ENCODE data around the gene RHOXF1.
"Not testable (repeated sequence)": the region's sequence is repeated elsewhere in the genome, so short reads cannot be mapped to it uniquely, and the experiment has no call there.

The RHOXF1 gene, protein sequence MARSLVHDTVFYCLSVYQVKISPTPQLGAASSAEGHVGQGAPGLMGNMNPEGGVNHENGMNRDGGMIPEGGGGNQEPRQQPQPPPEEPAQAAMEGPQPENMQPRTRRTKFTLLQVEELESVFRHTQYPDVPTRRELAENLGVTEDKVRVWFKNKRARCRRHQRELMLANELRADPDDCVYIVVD

GRCh38 chrX:120115438-120115963 lies at the start of gene RHOXF1:
Gene RHOXF1, minus strand, starts transcription at chrX:120115913. Its CDS starts 51 bp downstream, at chrX:120115862.
- H3K4me1 ChIP-seq (ENCODE audit: control insufficient read depth in 1 of 2, insufficient read depth in 2 of 2, low read length in 2 of 2): no peaks in the 10 kb centered on the region
- H3K9ac ChIP-seq (ENCODE audit: low read depth in 1 of 2, low read length in 2 of 2): no peak within 1 kb of the TSS
- no peak within 1 kb of the TSS for H3K27ac ChIP-seq (ENCODE audit: low read depth, low read length)
- no peak within 1 kb of the TSS for H3K4me3 ChIP-seq (ENCODE audit: low read depth in 1 of 2, low read length in 2 of 2)
- no peaks in the 10 kb centered on the region for H3K9me3 ChIP-seq (ENCODE audit: control insufficient read depth in 1 of 2, low read length in 2 of 2)
- H3K36me3 ChIP-seq (ENCODE audit: control insufficient read depth in 1 of 2, insufficient read depth in 2 of 2, low read length in 2 of 2): no peaks in the 10 kb centered on the region
- H3K27me3 ChIP-seq (ENCODE audit: control insufficient read depth in 1 of 2, insufficient read depth in 2 of 2, low read length in 2 of 2): no peaks in the 10 kb centered on the region

- not testable (repeated sequence) for H3K9ac ChIP-seq (ENCODE audit: low read depth in 1 of 2, low read length in 2 of 2); H3K36me3 ChIP-seq (ENCODE audit: control insufficient read depth in 1 of 2, insufficient read depth in 2 of 2, low read length in 2 of 2); H3K27ac ChIP-seq (ENCODE audit: low read depth, low read length); H3K27me3 ChIP-seq (ENCODE audit: control insufficient read depth in 1 of 2, insufficient read depth in 2 of 2, low read length in 2 of 2); H3K9me3 ChIP-seq (ENCODE audit: control insufficient read depth in 1 of 2, low read length in 2 of 2); H3K4me1 ChIP-seq (ENCODE audit: control insufficient read depth in 1 of 2, insufficient read depth in 2 of 2, low read length in 2 of 2); H3K4me3 ChIP-seq (ENCODE audit: low read depth in 1 of 2, low read length in 2 of 2)
Observed at GRCh38 chrX:120159086-120159485, 43.4 kb upstream of the RHOXF1 start.

DNA sequence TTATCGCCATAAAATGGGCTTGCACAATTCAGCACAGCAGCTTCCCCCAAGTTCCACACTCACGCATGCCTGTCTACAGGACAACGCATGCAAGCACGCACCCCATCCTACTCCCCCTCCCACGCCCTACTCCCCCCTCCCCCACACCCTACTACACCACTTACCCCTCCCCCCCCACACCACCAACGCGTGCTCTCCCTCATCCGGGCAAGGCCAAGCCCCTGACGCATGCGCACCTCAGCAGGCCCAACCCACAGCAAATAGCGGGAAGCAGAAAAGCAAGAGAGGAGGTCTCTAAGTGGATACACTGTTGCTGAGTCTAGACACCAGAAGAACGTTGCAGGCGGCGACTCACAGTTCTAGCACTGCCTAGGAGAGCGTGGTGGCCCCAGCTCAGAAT lies 42.6 kb upstream of the RHOXF1 start, which contains the start of gene RHOXF2:
RHOXF2 (plus strand) TSS at position 301 of the 400 bp plus-strand sequence. CDS start 138 bp downstream, outside the sequence.
- H3K27ac ChIP-seq (ENCODE audit: low read depth, low read length); H3K9me3 ChIP-seq (ENCODE audit: control insufficient read depth in 1 of 2, low read length in 2 of 2): not testable (repeated sequence)

GRCh38 chrX:120150109-120150744 lies 34.5 kb upstream of the RHOXF1 start:
- not testable (repeated sequence) for H3K4me1 ChIP-seq (ENCODE audit: control insufficient read depth in 1 of 2, insufficient read depth in 2 of 2, low read length in 2 of 2); H3K36me3 ChIP-seq (ENCODE audit: control insufficient read depth in 1 of 2, insufficient read depth in 2 of 2, low read length in 2 of 2); H3K27me3 ChIP-seq (ENCODE audit: control insufficient read depth in 1 of 2, insufficient read depth in 2 of 2, low read length in 2 of 2); H3K4me3 ChIP-seq (ENCODE audit: low read depth in 1 of 2, low read length in 2 of 2); H3K9ac ChIP-seq (ENCODE audit: low read depth in 1 of 2, low read length in 2 of 2); H3K9me3 ChIP-seq (ENCODE audit: control insufficient read depth in 1 of 2, low read length in 2 of 2); H3K27ac ChIP-seq (ENCODE audit: low read depth, low read length)

More for the DNA sequence above, 42.6 kb upstream of the RHOXF1 start, which contains the start of gene RHOXF2:
- H3K4me3 ChIP-seq (ENCODE audit: low read depth in 1 of 2, low read length in 2 of 2); H3K27me3 ChIP-seq (ENCODE audit: control insufficient read depth in 1 of 2, insufficient read depth in 2 of 2, low read length in 2 of 2); H3K36me3 ChIP-seq (ENCODE audit: control insufficient read depth in 1 of 2, insufficient read depth in 2 of 2, low read length in 2 of 2); H3K9ac ChIP-seq (ENCODE audit: low read depth in 1 of 2, low read length in 2 of 2); H3K4me1 ChIP-seq (ENCODE audit: control insufficient read depth in 1 of 2, insufficient read depth in 2 of 2, low read length in 2 of 2): not testable (repeated sequence)

DNA sequence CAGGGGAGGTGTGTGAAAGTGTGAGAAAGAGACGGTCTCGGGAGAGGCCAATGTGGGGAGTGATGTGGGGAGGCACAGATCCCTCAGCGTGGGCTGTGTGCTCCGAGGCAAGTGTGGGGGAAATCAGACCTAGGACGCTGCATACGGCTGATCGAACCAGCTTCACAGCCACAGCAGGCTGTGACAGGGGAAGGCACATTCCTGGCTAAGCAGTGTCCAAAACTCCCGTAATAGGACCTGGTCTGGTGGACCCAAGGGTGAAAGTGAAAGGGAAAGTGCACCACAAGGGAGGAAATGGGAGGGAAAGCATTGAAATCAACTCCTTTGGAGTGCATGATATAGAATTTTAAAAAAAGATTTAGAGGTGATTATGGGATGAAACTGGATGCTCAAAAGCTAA lies 31.8 kb upstream of the RHOXF1 start:
- Histone ChIP-seq H3K36me3 (ENCODE audit: control insufficient read depth in 1 of 2, insufficient read depth in 2 of 2, low read length in 2 of 2) (no peaks in the 10 kb centered on the region), H3K4me1 (ENCODE audit: control insufficient read depth in 1 of 2, insufficient read depth in 2 of 2, low read length in 2 of 2) (no peaks in the 10 kb centered on the region)

GRCh38 chrX:120146323-120146722 lies 30.6 kb upstream of the RHOXF1 start:
- not testable (repeated sequence) for H3K9ac ChIP-seq (ENCODE audit: low read depth in 1 of 2, low read length in 2 of 2); H3K27ac ChIP-seq (ENCODE audit: low read depth, low read length); H3K4me1 ChIP-seq (ENCODE audit: control insufficient read depth in 1 of 2, insufficient read depth in 2 of 2, low read length in 2 of 2); H3K9me3 ChIP-seq (ENCODE audit: control insufficient read depth in 1 of 2, low read length in 2 of 2); H3K27me3 ChIP-seq (ENCODE audit: control insufficient read depth in 1 of 2, insufficient read depth in 2 of 2, low read length in 2 of 2); H3K4me3 ChIP-seq (ENCODE audit: low read depth in 1 of 2, low read length in 2 of 2); H3K36me3 ChIP-seq (ENCODE audit: control insufficient read depth in 1 of 2, insufficient read depth in 2 of 2, low read length in 2 of 2)

More for the DNA sequence above, 31.8 kb upstream of the RHOXF1 start:
- H3K27me3 ChIP-seq (ENCODE audit: control insufficient read depth in 1 of 2, insufficient read depth in 2 of 2, low read length in 2 of 2): no peaks in the 10 kb centered on the region
- no peak overlapping the region for H3K4me3 ChIP-seq (ENCODE audit: low read depth in 1 of 2, low read length in 2 of 2)
- H3K9ac ChIP-seq (ENCODE audit: low read depth in 1 of 2, low read length in 2 of 2): no peak overlapping the region
- peaks cover 0 to 4% of the 10 kb centered on the region in 2 donors for H3K9me3 ChIP-seq (ENCODE audit: control insufficient read depth in 1 of 2, low read length in 2 of 2)
- no peak overlapping the region for H3K27ac ChIP-seq (ENCODE audit: low read depth, low read length)

GRCh38 chrX:120145295-120145925 lies 29.7 kb upstream of the RHOXF1 start:
- Histone ChIP-seq H3K27me3 (ENCODE audit: control insufficient read depth in 1 of 2, insufficient read depth in 2 of 2, low read length in 2 of 2) (no peaks in the 10 kb centered on the region), H3K4me3 (ENCODE audit: low read depth in 1 of 2, low read length in 2 of 2) (no peak overlapping the region), H3K27ac (ENCODE audit: low read depth, low read length) (no peak overlapping the region), H3K36me3 (ENCODE audit: control insufficient read depth in 1 of 2, insufficient read depth in 2 of 2, low read length in 2 of 2) (no peaks in the 10 kb centered on the region), H3K9me3 (ENCODE audit: control insufficient read depth in 1 of 2, low read length in 2 of 2) (peaks cover 0 to 4% of the 10 kb centered on the region in 2 donors), H3K4me1 (ENCODE audit: control insufficient read depth in 1 of 2, insufficient read depth in 2 of 2, low read length in 2 of 2) (no peaks in the 10 kb centered on the region), H3K9ac (ENCODE audit: low read depth in 1 of 2, low read length in 2 of 2) (no peak overlapping the region)

- H3K4me1 ChIP-seq (ENCODE audit: control insufficient read depth in 1 of 2, insufficient read depth in 2 of 2, low read length in 2 of 2): no peaks in the 10 kb centered on the region
- H3K27me3 ChIP-seq (ENCODE audit: control insufficient read depth in 1 of 2, insufficient read depth in 2 of 2, low read length in 2 of 2): no peaks in the 10 kb centered on the region
- H3K4me3 ChIP-seq (ENCODE audit: low read depth in 1 of 2, low read length in 2 of 2): no peak overlapping the region
- H3K9me3 ChIP-seq (ENCODE audit: control insufficient read depth in 1 of 2, low read length in 2 of 2): peaks cover 0 to 4% of the 10 kb centered on the region in 2 donors
- no peak overlapping the region for H3K9ac ChIP-seq (ENCODE audit: low read depth in 1 of 2, low read length in 2 of 2)
- no peaks in the 10 kb centered on the region for H3K36me3 ChIP-seq (ENCODE audit: control insufficient read depth in 1 of 2, insufficient read depth in 2 of 2, low read length in 2 of 2)
- no peak overlapping the region for H3K27ac ChIP-seq (ENCODE audit: low read depth, low read length)
Observed at GRCh38 chrX:120144178-120144844, 28.6 kb upstream of the RHOXF1 start.

- Histone ChIP-seq H3K9me3 (ENCODE audit: control insufficient read depth in 1 of 2, low read length in 2 of 2) (no peaks in the 10 kb centered on the region), H3K27me3 (ENCODE audit: control insufficient read depth in 1 of 2, insufficient read depth in 2 of 2, low read length in 2 of 2) (no peaks in the 10 kb centered on the region), H3K4me1 (ENCODE audit: control insufficient read depth in 1 of 2, insufficient read depth in 2 of 2, low read length in 2 of 2) (no peaks in the 10 kb centered on the region), H3K4me3 (ENCODE audit: low read depth in 1 of 2, low read length in 2 of 2) (no peak overlapping the region), H3K27ac (ENCODE audit: low read depth, low read length) (no peak overlapping the region), H3K36me3 (ENCODE audit: control insufficient read depth in 1 of 2, insufficient read depth in 2 of 2, low read length in 2 of 2) (no peaks in the 10 kb centered on the region), H3K9ac (ENCODE audit: low read depth in 1 of 2, low read length in 2 of 2) (no peak overlapping the region)
Observed at GRCh38 chrX:120140293-120140981, 24.7 kb upstream of the RHOXF1 start.
